ENCODE measurements around the gene GSS.

DNA sequence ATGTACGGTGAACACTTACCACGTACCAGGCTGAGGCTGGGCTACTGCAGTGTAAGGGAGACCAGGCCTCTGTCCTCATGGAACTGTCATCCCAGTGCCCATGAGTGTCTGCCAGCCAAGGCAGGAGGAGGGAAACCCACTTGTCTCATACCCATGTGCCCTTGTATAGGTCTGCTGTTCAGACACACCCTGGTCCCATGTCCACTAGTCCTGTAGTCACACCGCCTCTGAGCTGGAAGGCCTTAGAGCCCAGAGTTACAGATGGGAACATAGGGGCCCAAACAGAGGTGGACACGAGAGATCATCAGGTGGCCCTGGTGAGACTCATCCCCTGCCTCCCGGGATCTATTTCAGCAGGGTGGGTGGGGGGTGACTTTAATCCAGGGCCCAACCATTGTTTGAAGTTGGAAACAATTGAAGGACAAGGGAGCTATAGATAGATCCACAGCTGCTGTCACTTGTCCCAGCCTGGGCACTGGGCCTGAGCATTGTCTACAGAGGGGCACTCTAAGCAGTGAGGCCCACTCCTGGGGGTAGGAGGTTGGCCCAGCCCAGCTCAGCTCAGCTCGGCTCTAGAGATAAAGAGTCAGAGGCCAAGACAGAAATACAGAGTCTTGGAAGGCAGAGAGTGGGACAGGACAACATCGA is 14.7 kb upstream of the GSS start:
- TF ChIP-seq EZH2 (IDR thresholded peaks at IDR 0.05; ENCODE audit: borderline replicate concordance, low read depth, low read length, severe bottlenecking) (no peak), POLR2AphosphoS5 (IDR thresholded peaks at IDR 0.05; ENCODE audit: insufficient read depth, low read depth, low read length) (no peak)

All from endothelial cell of umbilical vein (primary cell).